HepG2 (cell line): ENCODE results near the gene BSN. TPM values are rescaled to one million over a fixed set of nuclear protein-coding genes. Genes with fewer than 3 reads are reported as not detected.

Source experiments
- ATAC-seq: fragments of 200-7000 bp; cut with Tn5 transposase; 3 replicates; pipeline ENCODE4 v1.9.1; 2020; ENCODE audit warnings: mild to moderate bottlenecking, moderate library complexity
- BruUV-seq: library from RNA; stranded (reverse); fragments of 400-500 nt; replicated peaks from 2 replicates; lab custom pipeline; 2021; lab: Mats Ljungman, UMichigan
- CTCF ChIA-PET: fragments of 300-600 bp; formaldehyde crosslinking; extraction: SDS; loops from one replicate; lab custom pipeline; 2021; ENCODE audit warnings: low total read pairs, inconsistent platforms, low intra/inter-chr PET ratio; lab: Yijun Ruan, JAX
- POLR2A ChIA-PET: fragments of 350-600 bp; sonication (Branson Sonifier 250); formaldehyde crosslinking; loops from one replicate; lab custom pipeline; 2020; ENCODE audit warnings: antibody characterized with exemption, inconsistent platforms; lab: Yijun Ruan, JAX
- DNase-seq: peaks from one replicate; pipeline ENCODE4 v3.0.0-alpha.2; 2015; ENCODE audit warnings: low spot score
- FAIRE-seq: peaks from 3 replicates; lab custom pipeline; 2011; peaks lifted over from hg19 to GRCh38; lab: Jason Lieb, UNC
- H2AFZ ChIP-seq: one replicate; pipeline ENCODE4 v1.6.1; 2011; ENCODE audit warnings: low read length, inconsistent platforms
- H3K27ac ChIP-seq: fragments of 300-600 bp; 3 replicates; pipeline ENCODE4 v1.8.0; 2011; ENCODE audit warnings: mixed run types, mild to moderate bottlenecking, mixed read lengths, low read length, inconsistent platforms; ENCODE audit not compliant: insufficient read depth; ENCODE audit errors: extremely low read length
- H3K27me3 ChIP-seq, 2 experiments: fragments of 200-600 bp in 1 of 2; 2 replicates in 1 of 2; 3 replicates in 1 of 2; pipeline versions ENCODE4 v1.6.0 to v1.8.0; 2011; ENCODE audit warnings: low read length in 2 of 2, mild to moderate bottlenecking in 2 of 2, moderate library complexity in 2 of 2, inconsistent platforms in 1 of 2; ENCODE audit not compliant: insufficient read depth in 2 of 2, control insufficient read depth in 1 of 2
- H3K36me3 ChIP-seq, 2 experiments: fragments of 200-600 bp in 1 of 2; replicated peaks in 1 of 2; 2 replicates in 1 of 2; 3 replicates in 1 of 2; pipeline versions ENCODE4 v1.5.1 to v1.8.0; 2011; ENCODE audit warnings: low read length in 2 of 2, inconsistent platforms in 1 of 2; ENCODE audit not compliant: insufficient read depth in 2 of 2, control insufficient read depth in 1 of 2
- H3K4me1 ChIP-seq: 2 replicates; pipeline ENCODE4 v1.5.1; 2012; ENCODE audit warnings: low read length, inconsistent platforms; ENCODE audit not compliant: insufficient read depth
- H3K4me2 ChIP-seq: 2 replicates; pipeline ENCODE4 v1.6.0; 2011; ENCODE audit warnings: low read depth, low read length, inconsistent platforms
- H3K4me3 ChIP-seq, 3 experiments: fragments of 200-600 bp in 1 of 3; sonication (generic), shearing (Covaris generic) in 1 of 3; replicated peaks in 1 of 3; 2 replicates each; pipeline ENCODE4 v1.5.1; 2011 to 2016; ENCODE audit warnings: low read length in 3 of 3, inconsistent platforms in 2 of 3, low read depth in 2 of 3, mild to moderate bottlenecking in 2 of 3, control low read depth in 1 of 3, mixed read lengths in 1 of 3; ENCODE audit not compliant: insufficient read depth in 1 of 3
- H3K79me2 ChIP-seq: one replicate; pipeline ENCODE4 v1.6.1; 2011; ENCODE audit warnings: low read length, inconsistent platforms; ENCODE audit not compliant: insufficient read depth
- H3K9ac ChIP-seq: 2 replicates; pipeline ENCODE4 v1.6.0; 2011; ENCODE audit warnings: mild to moderate bottlenecking, low read depth, low read length, inconsistent platforms; ENCODE audit not compliant: insufficient read depth
- H3K9me3 ChIP-seq: 2 replicates; pipeline ENCODE4 v1.5.1; 2012; ENCODE audit warnings: mild to moderate bottlenecking, low read length
- H4K20me1 ChIP-seq: 2 replicates; pipeline ENCODE4 v1.6.0; 2011; ENCODE audit warnings: inconsistent platforms, mild to moderate bottlenecking, low read length, moderate library complexity; ENCODE audit not compliant: insufficient read depth
- AGO2 ChIP-seq: fragments of 200-400 bp; formaldehyde crosslinking; optimal IDR thresholded peaks from 2 replicates; pipeline ENCODE3; 2017; ENCODE audit warnings: mild to moderate bottlenecking, low read depth, low read length, moderate library complexity
- HNRNPUL1 ChIP-seq: fragments of 200-400 bp; formaldehyde crosslinking; IDR thresholded peaks from 2 replicates; pipeline ENCODE4 v1.6.1; 2017; ENCODE audit warnings: low read depth, mild to moderate bottlenecking, low read length, moderate library complexity
- KLF16 ChIP-seq, 2 experiments: sonication (generic) in 1 of 2; formaldehyde crosslinking in 1 of 2; IDR thresholded peaks; 2 replicates each; pipeline versions ENCODE4 v1.6.1 to v1.8.0; 2016 to 2023; ENCODE audit warnings: missing genetic modification reagents in 2 of 2, missing compliant biosample characterization in 1 of 2
- ZNF768 ChIP-seq: sonication (generic); formaldehyde crosslinking; IDR thresholded peaks from 2 replicates; pipeline ENCODE4 v1.4.0; 2020; ENCODE audit warnings: missing genetic modification reagents
- WGBS: methylation state at CpG from one replicate; pipeline ENCODE4 v1.1.6; 2017; ENCODE audit warnings: low lambda C conversion rate; 5-methylcytosine and 5-hydroxymethylcytosine counted together
- in situ Hi-C: cut with HindIII; loops from 2 replicates; pipeline ENCODE4 v1.10.0; 2017; ENCODE audit warnings: low pct_unique_long_range_greater_than_20kb; ENCODE audit not compliant: extremely low pct_ligation_motif_present
- intact Hi-C: fragments of 100-400 bp; cut with micrococcal nuclease; formaldehyde crosslinking; loops from one replicate; pipeline ENCODE4 v1.10.0; 2022; ENCODE audit not compliant: unreplicated experiment
- polyA plus RNA-seq, 8 experiments: library from polyadenylated mRNA; depleted of rRNA in 3 of 8; stranded (reverse) in 7 of 8; unstranded in 1 of 8; fragments of >200 nt; fragmentation: Illumina TruSeq in 4 of 8; extraction: Trizol in 4 of 8; gene quantifications; 2 replicates each; pipeline versions ENCODE4 v1.2.1 to v1.2.3, GENCODE V29; 2011 to 2016; ENCODE audit warnings: low read depth in 4 of 8, missing spikeins in 1 of 8, mixed read lengths in 1 of 8; ENCODE audit not compliant: insufficient read depth in 1 of 8
- total RNA-seq, 5 experiments: library from RNA; depleted of rRNA; stranded (reverse); fragments of >200 nt; fragmentation: Illumina TruSeq; extraction: Trizol; gene quantifications; 2 replicates each; pipeline ENCODE4 v1.2.3, GENCODE V29; 2016; ENCODE audit warnings: low read depth in 1 of 5

BSN gene
- total and polyA plus RNA-seq, 2 of the 13 experiments (the other 11 are each of a cell fraction or from before 2014, with no cell fraction given): 0.42 to 0.86 TPM

DNA sequence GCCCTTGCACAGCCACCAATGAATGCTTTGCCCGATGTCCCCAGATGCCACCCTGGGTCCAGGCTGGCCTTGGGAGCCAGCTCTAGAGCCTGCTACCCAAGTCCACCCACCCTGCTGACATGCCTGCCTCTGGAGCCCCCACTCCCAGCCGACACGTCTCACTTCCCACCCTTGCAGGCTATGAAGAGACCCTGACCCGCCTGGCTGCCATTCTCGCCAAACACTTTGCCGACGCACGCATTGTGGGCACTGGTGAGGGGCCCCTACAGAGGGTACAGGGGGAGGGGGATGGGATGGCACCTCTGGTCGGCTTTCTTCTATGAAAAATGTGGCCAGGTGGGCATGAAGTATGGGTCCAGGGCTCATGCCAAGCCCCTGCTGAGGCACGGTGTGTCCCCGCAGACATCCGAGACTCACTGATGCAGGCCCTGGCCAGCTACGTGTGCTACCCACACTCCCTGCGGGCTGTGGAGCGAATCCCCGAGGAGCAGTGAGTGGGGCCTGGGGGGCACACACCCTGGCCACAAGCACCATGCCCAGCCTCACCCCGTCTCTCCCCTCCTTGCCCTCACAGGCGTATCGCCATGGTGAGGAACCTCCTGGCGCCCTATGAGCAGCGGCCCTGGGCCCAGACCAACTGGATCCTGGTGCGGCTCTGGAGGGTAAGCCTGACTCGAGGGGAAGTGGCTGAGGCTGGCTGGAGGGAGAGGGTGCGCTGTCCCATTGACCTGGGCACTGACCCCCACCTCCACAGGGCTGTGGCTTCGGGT lies 159.2 kb downstream of the BSN start:
- DNase-seq (no peak), FAIRE-seq (no peak), ATAC-seq (no peak)
- no peaks in the 10 kb centered on the region for H3K9me3 ChIP-seq
- H3K79me2 ChIP-seq: no peaks in the 10 kb centered on the region
- no peak overlapping the region for H3K4me3 ChIP-seq
- intact Hi-C loops (no loop called here), in situ Hi-C loops (no loop called here)
- 0 out of 2 replicates have a peak overlapping the region, but pooled peaks have one; percentile 6 for H3K4me2 ChIP-seq
- peak overlapping the region; percentile 40 for H3K27ac ChIP-seq
- no peak overlapping the region for H3K9ac ChIP-seq
- BruUV-seq: no TSS peak
- H3K4me1 ChIP-seq: peaks cover 23% of the 10 kb centered on the region
- H3K27me3 ChIP-seq: no peaks in the 10 kb centered on the region
- H3K36me3 ChIP-seq: peaks cover 0 to 10% of the 10 kb centered on the region in 2 experiments; a peak in 4 of 5 replicates
- ChIA-PET CTCF (no interaction called here), POLR2A (no interaction called here)
- no peak overlapping the region for H2AFZ ChIP-seq
- H4K20me1 ChIP-seq: no peaks in the 10 kb centered on the region
- TF ChIP-seq AGO2 (peak; percentile 78), HNRNPUL1 (no peak)
- WGBS: 99% methylated on average over 15 of the region's 25 CpGs

DNA sequence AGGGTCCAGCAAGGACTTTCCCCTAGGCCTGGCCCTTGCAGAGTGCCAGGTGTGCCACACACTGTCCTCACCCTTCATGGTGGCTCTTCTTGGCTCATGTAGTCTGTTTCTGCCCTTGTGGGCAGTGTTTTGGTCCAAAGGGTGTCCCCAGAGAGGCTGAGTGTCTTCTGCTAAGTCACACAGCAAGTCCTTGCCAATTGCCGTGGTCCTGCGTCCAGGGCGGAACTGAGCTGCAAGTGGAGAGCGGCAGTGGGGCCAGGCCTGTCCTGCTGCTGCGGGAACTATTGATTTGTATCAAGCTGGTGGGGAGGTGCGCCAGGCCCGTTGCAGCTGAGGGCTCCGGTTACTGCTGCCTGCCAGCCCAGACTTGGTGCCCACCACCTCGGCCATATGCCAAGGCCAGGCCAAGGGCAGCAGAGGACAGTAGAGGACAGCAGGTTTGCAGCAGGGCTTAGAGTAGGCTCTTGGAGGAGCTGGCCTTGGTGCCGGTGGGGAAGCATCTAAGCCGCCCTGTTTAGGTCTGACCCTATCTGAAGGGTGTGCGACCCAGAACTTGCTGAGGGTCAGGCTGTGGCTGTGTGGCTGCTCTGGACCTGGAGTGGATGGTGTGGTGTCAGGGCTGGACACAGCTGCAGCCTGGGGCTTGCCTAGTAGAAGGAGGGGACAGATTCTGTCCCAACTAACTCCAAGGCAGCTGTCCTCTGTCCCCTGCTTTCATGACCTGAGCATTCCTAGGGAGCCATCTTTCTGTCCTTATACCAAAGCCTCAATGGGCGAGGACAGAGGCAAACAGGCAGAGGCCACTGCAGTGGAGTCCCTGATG lies 160.7 kb downstream of the BSN start:
- H4K20me1 ChIP-seq: no peaks in the 10 kb centered on the region
- no peak overlapping the region for H3K4me3 ChIP-seq
- no peak overlapping the region for H3K27ac ChIP-seq
- ChIA-PET CTCF (no interaction called here), POLR2A (no interaction called here)
- no peak for FAIRE-seq
- no peaks in the 10 kb centered on the region for H3K79me2 ChIP-seq
- intact Hi-C loops: no loop called here
- H3K9me3 ChIP-seq: no peaks in the 10 kb centered on the region
- H3K36me3 ChIP-seq: peaks cover 0 to 10% of the 10 kb centered on the region in 2 experiments; a peak in 4 of 5 replicates
- DNase-seq: no peak
- H3K9ac ChIP-seq: no peak overlapping the region
- no peaks in the 10 kb centered on the region for H3K27me3 ChIP-seq
- H3K4me2 ChIP-seq: no peak overlapping the region
- no peak overlapping the region for H2AFZ ChIP-seq
- in situ Hi-C loops: no loop called here
- TF ChIP-seq KLF16 (CRISPR knock-in tag; IDR thresholded peaks at IDR 0.05): no peak
- TF ChIP-seq ZNF768 (CRISPR knock-in tag): peak; percentile 73; the same call in 1 of the 2 replicates
- TF ChIP-seq, all 625 proteins: peak for 1
- no TSS peak for BruUV-seq
- no peak for ATAC-seq
- H3K4me1 ChIP-seq: peaks cover 23% of the 10 kb centered on the region
- 91% methylated on average over 11 of the region's 13 CpGs for WGBS
